Pons (tissue), 1 donor: ENCODE measurements around the gene POLR3E.

Experiments used
- DNase-seq: peaks from one replicate; pipeline ENCODE4 v3.0.0-alpha.2; 2016; ENCODE audit warnings: low spot score

POLR3E gene, protein sequence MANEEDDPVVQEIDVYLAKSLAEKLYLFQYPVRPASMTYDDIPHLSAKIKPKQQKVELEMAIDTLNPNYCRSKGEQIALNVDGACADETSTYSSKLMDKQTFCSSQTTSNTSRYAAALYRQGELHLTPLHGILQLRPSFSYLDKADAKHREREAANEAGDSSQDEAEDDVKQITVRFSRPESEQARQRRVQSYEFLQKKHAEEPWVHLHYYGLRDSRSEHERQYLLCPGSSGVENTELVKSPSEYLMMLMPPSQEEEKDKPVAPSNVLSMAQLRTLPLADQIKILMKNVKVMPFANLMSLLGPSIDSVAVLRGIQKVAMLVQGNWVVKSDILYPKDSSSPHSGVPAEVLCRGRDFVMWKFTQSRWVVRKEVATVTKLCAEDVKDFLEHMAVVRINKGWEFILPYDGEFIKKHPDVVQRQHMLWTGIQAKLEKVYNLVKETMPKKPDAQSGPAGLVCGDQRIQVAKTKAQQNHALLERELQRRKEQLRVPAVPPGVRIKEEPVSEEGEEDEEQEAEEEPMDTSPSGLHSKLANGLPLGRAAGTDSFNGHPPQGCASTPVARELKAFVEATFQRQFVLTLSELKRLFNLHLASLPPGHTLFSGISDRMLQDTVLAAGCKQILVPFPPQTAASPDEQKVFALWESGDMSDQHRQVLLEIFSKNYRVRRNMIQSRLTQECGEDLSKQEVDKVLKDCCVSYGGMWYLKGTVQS

DNA sequence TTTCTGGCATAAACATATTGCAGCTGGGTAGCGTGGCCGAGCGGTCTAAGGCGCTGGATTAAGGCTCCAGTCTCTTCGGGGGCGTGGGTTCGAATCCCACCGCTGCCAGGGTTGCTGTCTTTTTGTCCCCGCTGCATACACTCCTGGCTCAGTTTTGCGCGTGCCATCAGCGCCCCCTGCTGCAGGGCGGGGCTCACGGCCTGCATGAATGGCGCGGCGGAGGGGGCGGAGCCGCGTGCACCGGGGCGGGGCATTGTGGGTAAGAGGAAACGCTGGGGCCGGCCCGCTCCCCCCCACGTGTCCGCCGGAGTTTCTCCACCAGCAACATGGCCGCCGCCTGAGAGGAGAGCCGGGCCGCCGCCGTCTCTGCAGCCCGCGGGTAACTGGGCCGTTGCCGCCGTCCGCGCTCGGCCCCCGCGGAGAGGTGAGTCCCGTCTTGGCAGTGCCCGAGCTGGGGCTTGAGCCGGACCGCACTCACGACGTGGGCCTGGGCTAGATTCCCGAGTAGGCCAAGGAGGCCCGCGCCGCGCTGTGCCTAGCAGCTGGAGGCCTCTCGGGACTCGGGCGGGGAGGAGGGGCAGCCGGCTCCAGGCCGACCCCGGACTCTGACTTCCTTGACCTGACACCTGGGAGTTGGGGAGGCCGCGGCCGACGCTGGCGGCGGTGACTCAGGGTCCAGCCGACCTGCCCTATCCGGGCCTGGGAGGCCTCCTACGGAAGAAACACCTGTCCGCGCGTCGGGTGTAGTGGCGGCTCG, at the start of gene POLR3E:
POLR3E (plus strand) TSS at position 296 of the 757 bp plus-strand sequence. CDS start 5,560 bp downstream, outside the sequence.
- peak; percentile 98 for DNase-seq

DNA sequence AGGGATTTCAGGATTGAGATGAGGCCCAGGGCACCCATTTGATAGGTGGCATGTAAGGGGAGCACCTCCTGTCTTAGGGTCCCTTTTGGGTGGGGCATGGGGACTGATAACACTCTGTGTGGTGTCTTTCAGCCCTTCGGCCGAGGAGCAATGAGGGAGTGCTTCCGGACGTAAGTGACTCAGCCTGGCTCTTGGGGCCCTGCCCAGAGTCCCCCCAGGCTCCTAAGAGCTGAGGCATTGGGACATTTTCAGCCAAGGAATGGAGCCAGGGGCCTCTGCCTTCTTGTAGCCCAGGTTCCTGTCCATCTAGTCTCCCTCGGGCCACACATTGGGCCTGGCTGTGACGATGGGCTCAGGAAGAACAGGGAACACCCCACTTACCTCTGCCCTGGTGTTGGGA, 46.7 kb upstream of the POLR3E start:
- DNase-seq: no peak

DNA sequence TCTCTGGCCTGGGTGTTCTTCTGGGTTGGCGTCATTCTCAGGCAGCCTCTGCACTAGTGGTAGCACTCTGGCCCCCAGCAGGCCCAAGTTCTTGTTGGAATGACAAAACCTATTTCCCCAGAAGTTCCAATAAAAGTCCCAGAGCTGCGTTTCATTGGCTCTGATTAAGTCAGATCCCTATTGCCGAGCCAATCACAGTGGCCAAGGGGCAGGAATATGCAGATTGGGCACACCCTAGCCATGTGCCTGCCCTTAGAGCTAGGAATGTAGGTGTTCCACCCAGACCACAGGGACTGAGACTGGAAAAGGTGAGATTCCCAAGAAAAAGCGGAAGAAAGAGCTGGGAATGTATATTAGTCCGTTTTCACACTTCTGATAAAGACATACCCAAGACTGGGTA, 44.9 kb upstream of the POLR3E start:
- no peak for DNase-seq

DNA sequence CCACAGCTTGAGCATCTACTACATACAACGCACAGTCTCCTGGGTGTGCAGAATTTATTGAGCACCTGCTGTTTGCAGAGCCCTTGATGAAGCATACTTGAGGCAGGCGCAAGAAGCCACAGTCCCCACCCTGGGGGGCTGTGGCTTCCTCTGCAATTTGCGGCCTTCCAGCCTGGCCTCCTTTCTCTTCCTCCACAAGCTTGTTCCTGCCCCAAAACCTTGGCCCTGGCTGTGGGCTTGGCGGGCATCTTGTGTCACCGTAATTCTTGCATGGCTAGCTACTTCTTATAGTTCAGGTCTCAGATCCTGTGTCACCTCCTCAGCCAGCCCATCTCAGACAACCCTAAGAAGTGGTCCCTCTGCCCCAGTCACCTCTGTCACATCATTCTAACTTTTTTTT, 43.9 kb upstream of the POLR3E start:
- no peak for DNase-seq

DNA sequence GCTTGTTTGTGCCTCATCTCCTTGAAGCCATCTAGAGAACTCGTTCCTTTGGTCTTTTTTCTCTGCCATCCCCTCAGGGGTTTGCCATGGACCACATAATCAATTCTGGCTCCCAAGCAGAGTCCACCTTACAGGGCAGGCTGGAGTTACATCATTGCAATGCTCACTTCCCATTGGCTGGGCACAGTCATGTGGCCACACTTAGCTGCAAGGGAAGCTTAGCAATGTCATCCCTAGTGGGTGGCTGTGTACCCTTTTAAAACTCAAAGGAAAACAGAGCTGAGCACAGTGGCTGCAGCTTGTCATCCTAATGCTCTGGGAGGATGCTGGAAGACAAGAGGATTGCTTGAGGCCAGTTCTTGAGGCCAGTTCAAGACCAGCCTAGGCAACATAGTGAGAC, 41.9 kb upstream of the POLR3E start:
- DNase-seq: no peak

DNA sequence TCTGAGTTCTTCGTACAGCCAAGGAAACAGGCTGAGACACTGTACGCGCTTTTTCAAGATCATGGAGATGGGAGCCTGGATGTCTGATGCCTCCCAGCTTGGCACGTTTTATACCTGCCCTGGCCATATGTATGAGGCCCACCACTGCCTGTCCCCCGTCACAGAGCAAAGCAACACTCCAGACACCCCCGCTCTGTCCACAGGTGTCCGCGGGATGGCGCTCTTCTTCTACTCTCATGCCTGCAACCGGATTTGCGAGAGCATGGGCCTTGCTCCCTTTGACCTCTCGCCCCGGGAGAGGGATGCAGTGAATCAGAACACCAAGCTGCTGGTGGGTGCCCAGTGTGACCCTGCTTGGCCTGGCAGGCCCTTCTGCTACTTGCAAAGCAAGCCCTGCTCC, 39.8 kb upstream of the POLR3E start:
- DNase-seq: no peak

DNA sequence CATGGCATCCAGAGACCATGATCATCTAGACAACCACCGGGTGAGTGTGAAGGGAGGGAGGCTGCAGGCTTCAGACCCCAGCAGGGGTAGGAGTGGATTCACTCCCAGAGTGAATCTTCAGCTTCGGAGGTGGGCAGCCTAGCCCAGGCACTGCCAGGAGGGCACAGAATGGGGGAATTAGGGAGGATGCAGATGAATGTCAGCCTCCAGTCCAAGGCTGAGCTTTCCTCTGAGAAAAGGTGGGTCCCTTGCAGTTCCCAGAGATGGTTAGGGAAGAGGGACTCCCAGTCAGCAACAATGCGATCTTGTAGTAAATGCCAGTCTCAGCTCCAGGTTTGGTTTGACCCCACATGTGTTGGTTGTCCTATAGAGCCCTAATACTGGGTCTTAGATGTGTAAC, 36.7 kb upstream of the POLR3E start:
- no peak for DNase-seq

DNA sequence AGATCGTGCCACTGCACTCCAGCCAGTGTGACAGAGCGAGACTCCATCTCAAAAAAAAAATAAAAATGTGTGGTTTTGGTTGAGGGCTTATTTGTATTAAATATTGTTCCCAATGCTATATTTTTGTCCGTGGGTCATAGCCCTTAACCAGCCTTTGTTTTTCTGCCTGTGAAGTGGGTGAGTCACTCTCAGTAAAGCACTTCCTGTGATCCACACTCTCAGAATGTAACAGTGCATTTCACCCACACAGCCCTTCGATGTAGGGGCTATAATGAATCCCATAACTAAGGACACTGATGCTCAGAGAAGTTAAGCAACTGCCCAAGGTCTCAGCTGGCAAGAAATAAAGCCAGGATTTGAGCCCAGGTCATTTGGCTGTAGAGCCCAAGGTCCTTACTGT, 34.7 kb upstream of the POLR3E start:
- no peak for DNase-seq

DNA sequence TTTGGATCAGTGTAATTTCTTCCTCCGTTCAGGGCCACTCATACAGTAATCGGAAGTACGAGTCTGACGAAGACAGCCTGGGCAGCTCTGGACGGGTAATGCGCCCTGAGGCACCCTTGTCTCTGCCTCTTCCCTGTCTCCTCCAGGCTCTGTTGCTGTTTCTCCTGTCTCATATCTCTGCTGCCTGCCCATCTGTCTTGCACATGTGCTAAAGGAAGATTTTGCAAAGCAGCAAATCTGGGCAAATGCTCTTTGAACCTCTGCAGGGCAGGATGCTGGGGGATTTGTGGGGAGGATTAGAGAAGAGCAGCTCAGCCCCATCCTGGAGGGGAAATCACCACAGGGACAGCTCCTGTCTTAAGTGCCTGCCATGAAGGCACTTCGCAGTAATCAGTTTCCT, 32.4 kb upstream of the POLR3E start:
- DNase-seq: no peak

DNA sequence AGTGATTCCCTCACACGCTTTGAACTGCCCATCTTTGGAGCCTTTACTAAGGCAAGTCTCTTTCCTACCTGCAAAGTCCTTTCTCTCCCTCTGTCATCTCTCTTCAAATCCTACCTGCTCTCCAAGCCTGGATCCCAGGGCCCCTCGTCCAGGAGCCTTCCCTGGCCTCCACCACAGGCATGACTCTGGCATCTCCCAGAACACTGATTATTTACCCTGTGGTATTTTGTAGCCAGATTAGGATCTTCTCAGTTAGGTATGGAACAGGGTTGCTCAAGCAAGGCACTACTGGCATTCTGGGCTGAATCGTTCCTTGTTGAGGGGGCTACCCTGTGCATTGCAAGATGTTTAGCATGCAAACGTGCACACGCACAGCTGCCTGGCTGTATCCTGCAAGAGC, 31.9 kb upstream of the POLR3E start:
- no peak for DNase-seq

DNA sequence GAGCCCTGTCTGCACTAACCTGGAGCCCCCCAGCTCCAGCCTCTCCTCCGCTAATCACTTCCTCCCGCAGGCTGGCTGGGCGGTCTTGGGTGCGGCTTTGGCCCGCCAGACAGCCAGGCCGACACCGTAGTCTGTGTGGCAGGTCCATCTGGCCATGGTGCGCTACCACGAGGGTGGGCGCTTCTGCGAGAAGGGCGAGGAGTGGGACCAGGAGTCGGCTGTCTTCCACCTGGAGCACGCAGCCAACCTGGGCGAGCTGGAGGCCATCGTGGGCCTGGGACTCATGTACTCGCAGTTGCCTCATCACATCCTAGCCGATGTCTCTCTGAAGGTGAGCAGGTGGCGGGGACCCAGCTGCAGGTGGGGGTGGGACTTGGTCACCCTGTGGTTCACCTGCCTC, 30.7 kb upstream of the POLR3E start:
- DNase-seq: no peak

DNA sequence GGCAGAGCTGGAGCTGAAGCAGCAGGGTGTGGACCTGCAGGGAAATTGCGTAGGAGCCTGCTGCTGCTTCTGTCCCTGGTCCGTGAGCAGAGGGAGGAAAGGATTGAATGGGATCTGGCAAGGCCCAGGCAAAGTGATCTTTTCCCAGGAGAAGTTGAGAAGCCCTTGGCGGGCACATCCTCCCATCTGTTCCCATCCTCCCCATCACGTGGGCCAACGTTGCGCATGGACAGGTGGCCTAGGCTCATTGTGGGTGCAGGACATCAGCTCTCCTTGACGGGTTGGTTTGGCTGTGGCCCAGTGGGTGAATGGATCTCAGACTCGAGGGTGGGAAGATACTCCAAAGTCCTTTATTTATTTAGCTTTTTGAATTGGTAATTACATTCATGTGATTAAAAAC, 29.4 kb upstream of the POLR3E start:
- peak; percentile 17 for DNase-seq

DNA sequence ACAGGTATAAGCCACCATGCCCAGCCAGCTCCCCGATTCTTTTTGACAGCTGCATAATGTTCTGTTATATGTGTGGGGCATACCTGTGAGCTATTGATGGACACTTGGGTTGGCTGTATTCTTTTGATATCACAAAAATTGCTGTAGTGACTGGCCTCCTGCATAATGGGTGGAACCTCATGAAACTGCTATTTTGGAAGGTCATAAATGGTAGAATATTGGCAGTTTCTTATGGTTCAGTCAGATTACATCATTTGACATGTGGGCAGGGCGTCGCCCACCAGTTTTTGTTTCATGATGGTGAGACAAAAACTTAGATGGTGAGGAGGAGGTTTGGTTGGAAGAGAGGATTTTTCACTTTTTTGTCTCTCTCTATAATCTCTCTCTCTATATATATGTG, 26.7 kb upstream of the POLR3E start:
- DNase-seq: no peak

DNA sequence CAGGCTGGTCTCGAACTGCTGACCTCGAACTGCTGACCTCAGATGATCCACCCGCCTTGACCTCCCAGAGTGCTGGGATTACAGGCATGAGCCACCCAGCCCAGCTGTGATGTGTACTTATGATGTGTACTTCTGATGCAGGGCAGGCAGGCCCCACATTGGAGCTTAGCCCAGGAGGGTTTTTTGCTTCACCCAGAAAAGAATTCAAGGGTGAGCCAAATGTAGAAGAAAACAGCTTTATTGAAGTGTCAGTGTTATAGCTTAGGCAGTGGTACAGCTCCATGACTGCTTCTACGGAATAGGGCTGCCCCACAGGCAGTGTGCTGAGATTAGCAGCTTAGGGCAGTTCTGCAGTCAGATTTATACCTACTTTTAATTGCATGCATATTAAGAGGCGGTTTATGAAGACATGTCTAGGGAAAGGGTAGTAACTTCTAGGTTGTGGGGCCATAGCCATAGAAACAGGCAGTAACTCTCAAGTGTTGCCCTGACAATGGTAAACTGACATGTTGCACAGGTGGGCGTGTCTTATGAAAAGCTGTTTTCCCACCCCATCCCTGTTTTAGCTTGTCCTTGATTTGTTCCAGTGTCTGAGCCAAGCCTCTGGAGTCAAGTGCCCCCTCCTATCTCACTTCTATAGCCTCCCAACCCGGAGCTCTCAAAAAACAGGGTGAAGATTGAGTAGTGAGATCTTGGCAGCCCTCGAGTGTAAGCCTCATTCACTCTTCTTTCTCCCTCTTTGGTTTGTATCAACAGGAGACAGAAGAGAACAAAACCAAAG, 24.1 kb upstream of the POLR3E start:
- DNase-seq: no peak

DNA sequence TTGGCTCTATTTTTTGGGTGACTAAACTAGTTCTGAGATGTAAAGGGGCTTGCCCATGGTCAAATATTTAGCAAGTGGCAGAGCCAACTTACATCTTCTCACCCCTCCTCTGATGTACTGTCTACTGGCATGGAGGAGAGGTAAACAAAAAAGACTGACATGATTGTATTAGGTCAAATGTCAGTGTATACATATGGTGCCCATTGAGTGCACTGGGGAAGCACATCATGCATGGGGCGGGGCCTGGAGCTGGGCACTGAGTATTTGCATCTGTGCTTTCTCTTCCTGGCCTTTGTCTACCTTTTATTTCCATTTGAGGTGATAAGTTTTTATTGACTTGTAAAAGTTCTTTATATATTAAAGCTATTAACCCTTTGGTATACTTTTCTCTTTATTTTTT, 22.3 kb upstream of the POLR3E start:
- no peak for DNase-seq

DNA sequence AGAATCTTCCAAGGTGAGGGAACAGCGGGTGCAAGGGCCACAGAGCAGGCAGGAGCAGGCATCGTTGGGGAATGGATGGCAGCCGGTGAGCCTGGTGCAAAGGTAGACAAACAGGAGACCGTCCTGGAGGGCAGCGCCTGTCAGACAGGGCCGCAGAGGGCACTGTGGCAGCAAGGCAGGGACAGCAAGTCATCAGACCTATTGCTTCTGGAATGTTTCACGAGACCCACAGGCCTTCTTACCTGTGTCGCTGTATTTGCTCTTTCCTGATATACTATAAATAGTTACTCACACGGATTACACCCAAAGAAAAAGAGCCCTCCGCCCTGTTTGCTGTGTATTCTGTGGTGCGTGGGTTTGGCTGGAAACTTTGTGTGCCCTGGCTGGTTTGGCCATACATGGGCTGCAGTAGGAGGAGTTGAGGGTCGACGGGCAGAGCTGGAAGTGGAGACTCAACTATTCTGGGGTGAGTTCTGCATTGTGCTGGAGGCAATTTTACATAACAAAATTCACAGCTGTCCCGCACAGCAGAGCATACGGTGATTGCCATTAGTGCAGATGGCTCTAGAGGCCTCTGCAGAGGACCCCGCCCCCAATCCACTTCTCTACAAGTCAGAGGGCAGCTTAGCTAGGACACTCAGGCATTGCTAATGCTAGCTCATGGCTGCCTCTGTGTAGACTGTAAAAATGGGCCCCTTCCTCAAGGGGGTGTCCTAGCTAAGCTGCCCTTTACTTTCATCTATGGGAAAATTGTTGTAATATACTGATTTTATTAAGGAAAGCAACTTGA, 18.6 kb upstream of the POLR3E start:
- no peak for DNase-seq

DNA sequence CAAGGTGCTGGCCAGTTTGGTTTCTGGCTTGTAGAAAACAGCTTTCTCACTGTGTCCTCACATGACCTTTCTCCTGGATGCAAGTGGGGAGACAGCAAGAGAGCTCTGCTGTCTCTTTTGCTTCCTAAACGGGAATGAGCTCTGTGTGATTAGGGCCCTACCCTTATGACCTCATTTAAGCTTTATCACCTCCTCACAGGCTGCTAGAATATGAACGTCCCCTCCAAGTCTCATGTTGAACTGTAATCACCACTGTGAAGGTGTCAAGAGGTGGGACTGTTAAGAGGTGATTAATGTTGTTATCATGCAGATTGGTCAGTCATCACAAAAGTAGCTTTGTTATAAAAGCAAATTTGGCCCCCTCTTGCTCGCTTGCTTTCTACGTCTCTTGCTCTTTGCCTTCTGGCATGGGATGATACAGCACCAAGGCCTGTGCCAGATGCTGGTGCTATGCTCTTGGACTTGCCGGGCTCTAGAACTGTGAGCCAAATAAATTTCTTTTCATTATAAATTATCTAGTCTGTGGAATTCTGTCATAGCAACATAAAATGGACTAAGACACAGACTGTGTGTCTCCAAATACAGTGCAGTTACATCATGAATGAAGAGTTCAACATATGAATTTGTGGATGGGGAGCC, 14.8 kb upstream of the POLR3E start:
- no peak for DNase-seq

DNA sequence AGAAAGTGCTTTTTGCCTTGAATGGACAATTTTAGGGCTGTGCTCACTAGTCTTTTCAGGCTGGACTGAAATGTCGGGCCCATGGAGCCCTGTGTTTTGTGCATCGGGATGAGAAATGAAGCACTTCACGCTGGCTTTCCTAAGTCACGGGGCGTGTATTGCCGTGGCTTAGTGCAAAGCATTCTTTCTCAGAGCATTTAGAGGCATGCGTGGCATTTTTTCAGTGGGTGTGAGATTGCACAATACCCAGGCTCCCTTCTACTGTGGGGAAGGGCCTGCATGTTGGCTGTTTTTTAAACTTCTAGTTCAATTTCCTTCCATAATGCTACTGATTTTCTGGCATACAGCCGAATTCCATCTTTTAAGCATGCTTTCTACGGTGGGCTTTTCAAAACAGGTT, 12.6 kb upstream of the POLR3E start:
- DNase-seq: no peak

DNA sequence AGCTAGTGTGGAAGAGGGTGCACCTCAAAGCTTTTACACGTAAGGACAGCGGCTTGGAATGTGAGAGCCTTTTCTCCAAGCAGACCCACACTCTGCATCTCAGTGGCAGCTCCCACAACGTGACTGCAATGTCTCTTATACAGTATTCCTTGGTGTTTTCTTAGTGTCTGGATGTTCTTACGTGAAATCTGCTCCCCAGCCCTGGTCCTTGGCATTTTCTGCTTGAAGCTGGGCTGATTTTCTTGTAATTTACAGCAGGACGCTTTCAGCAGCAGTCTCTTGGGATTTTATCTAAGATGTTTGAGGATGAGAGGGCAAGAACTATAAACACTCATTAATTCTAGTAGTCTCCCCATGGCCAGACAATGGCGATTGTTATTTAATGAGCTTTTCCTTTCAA, 12.1 kb upstream of the POLR3E start:
- DNase-seq: no peak

DNA sequence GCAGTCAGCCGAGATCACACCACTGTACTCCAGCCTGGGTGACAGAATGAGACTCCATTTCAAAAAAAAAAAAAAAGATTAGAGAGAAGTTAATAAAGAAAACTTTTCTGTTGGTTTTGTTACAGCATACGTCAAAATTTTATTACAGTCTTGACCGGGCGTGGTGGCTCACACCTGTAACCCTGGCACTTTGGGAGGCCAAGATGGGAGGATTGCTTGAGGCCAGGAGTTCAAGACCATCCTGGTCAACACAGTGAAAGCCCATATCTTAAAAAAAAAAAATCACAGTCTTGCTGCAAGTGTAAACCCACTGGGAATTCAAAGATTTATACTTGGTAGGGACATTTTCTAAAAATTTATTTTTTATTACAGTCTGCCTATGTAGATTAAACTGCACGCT, 6.2 kb upstream of the POLR3E start:
- DNase-seq: no peak

DNA sequence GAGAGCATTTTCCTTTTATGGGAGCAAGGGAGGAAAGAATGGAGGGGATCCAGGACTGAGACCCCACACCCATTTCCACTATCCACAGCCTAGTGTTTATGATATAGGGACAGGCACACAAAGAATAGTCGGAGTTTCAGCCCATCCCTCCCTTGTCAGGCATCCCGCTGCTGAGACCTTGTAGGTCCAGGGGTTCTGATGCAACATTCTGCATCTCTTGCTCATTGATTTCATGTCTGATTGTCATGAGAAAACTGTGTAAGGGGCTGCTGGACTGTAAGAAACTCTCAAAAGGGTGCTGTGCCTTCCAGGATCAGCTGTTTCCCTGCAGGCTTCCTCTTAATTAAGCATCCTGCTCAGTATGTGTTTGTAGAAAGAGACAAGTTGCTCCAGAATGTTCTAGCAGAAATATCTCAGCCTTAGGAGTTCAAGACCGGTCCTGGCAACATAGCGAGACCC, 5.3 kb upstream of the POLR3E start:
- no peak for DNase-seq
